ENCODE data around the gene MMD.

The MMD gene

DNA sequence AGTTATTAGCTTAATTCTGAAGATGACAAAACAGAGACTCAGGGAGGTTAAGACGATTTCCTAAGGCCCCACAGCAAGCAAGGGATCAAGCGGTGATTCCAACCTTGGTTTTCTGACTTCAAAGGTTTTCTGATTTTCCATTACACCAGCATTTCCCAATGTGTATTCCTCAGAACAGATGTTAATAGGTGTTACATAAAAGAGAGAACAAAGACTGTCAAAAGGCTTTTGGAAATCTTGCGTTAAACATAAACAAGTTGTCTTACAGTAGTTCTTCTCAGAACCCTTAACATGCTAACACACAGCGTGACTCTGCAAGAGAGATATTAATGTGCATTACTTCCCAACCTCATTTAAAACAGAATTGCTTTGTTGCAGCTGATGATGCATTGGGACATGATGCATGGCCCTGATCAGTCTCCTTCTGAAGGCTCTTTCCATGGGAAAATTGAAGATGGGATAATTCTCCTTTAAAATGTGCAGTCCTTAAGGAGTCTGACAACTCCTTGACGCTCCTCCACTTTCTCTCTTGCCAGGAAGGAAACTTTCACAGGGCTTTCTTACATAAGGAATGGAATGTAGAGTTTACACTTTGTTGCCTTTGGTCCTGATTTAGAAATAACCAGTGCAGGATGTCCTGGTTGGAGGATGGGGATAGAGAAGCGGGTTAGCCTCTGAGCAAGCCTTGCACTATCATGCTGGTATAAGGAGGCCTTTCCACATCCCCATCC is 21.5 kb upstream of the MMD start:
- no peaks in the 10 kb centered on the region for H3K27me3 ChIP-seq (ENCODE audit: low read length)
- H3K9me2 ChIP-seq (replicated peaks; ENCODE audit: insufficient read depth, low read length), result no peaks in the 10 kb centered on the region
- H4K20me1 ChIP-seq (ENCODE audit: low read depth, low read length), result no peaks in the 10 kb centered on the region
- TF ChIP-seq CTCF (IDR thresholded peaks at IDR 0.05; ENCODE audit: insufficient read depth, low read length, poor library complexity, severe bottlenecking), result no peak
- TF ChIP-seq EZH2phosphoT487 (conservative IDR thresholded peaks at IDR 0.05; ENCODE audit: low read length), result no peak
- no peak overlapping the region for H3K9ac ChIP-seq (ENCODE audit: low read length)
- H3K4me3 ChIP-seq (ENCODE audit: insufficient read depth, low read length, poor library complexity, severe bottlenecking), result no peak overlapping the region
- H3K9me3 ChIP-seq (ENCODE audit: insufficient read depth, low read length), result no peaks in the 10 kb centered on the region
- no peaks in the 10 kb centered on the region for H3K79me2 ChIP-seq (ENCODE audit: insufficient read depth, low read length)
- no peak overlapping the region for H3K27ac ChIP-seq (ENCODE audit: low read depth, low read length)
- H3F3A ChIP-seq (ENCODE audit: insufficient read depth), result no peaks in the 10 kb centered on the region
- no peak overlapping the region for H3K4me2 ChIP-seq (ENCODE audit: low read depth, low read length, poor library complexity, severe bottlenecking)
- no peak overlapping the region for H2AFZ ChIP-seq (ENCODE audit: low read depth, low read length, severe bottlenecking)
- H3K36me3 ChIP-seq (ENCODE audit: low read length), result no peaks in the 10 kb centered on the region

DNA sequence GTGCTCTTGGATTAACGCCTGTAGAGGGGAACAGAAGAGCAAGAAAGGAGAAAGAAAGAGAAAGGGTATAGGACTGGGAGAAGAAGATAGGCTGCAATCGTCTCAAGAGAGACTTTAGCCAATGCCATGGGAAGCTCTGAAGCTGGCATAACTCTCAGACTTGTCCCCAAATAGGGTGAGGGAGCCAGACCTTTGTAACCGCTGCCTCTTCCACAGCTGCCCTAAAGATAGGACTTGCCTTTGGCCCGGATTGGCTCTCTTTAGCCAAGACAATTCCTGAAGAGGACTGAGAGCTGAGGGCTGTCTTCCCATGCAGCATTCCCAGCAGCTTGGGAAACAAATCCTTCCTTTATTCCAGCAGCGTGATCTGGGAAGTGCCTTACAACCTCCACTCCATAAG is 20.8 kb upstream of the MMD start:
- Histone ChIP-seq H3K79me2 (ENCODE audit: insufficient read depth, low read length) (no peaks in the 10 kb centered on the region), H3K27ac (ENCODE audit: low read depth, low read length) (no peak overlapping the region), H3K36me3 (ENCODE audit: low read length) (no peaks in the 10 kb centered on the region), H3K9me3 (ENCODE audit: insufficient read depth, low read length) (no peaks in the 10 kb centered on the region), H3K9me2 (replicated peaks; ENCODE audit: insufficient read depth, low read length) (no peaks in the 10 kb centered on the region), H3F3A (ENCODE audit: insufficient read depth) (no peaks in the 10 kb centered on the region), H3K4me2 (ENCODE audit: low read depth, low read length, poor library complexity, severe bottlenecking) (no peak overlapping the region), H2AFZ (ENCODE audit: low read depth, low read length, severe bottlenecking) (no peak overlapping the region), H3K4me3 (ENCODE audit: insufficient read depth, low read length, poor library complexity, severe bottlenecking) (no peak overlapping the region), H3K9ac (ENCODE audit: low read length) (no peak overlapping the region), H3K27me3 (ENCODE audit: low read length) (no peaks in the 10 kb centered on the region), H4K20me1 (ENCODE audit: low read depth, low read length) (no peaks in the 10 kb centered on the region)
- no peak for TF ChIP-seq EZH2phosphoT487 (conservative IDR thresholded peaks at IDR 0.05; ENCODE audit: low read length)
- no peak for TF ChIP-seq CTCF (IDR thresholded peaks at IDR 0.05; ENCODE audit: insufficient read depth, low read length, poor library complexity, severe bottlenecking)

DNA sequence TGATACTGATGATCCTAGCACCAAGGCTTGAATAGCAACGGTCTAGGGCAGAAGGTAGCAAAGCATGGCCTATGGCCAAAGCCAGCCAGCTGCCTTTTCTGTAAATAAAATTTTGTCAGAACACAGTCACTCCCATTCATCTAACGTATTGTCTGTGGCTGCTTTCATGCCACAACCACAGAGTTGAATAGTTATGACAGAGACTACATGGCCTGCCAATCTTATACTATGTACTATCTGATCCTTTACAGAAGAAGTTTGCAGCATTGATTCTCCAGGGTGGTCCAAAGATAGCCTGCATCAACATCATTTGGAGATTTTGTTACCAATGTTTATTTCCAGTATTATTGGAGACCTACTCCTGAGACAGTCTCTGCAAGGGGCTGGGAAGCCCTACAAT is 19.9 kb upstream of the MMD start:
- Histone ChIP-seq H3K4me2 (ENCODE audit: low read depth, low read length, poor library complexity, severe bottlenecking) (no peak overlapping the region), H3K36me3 (ENCODE audit: low read length) (no peaks in the 10 kb centered on the region), H3K9me2 (replicated peaks; ENCODE audit: insufficient read depth, low read length) (no peaks in the 10 kb centered on the region), H4K20me1 (ENCODE audit: low read depth, low read length) (no peaks in the 10 kb centered on the region), H3F3A (ENCODE audit: insufficient read depth) (no peaks in the 10 kb centered on the region), H2AFZ (ENCODE audit: low read depth, low read length, severe bottlenecking) (no peak overlapping the region), H3K27ac (ENCODE audit: low read depth, low read length) (no peak overlapping the region), H3K4me3 (ENCODE audit: insufficient read depth, low read length, poor library complexity, severe bottlenecking) (no peak overlapping the region), H3K9ac (ENCODE audit: low read length) (no peak overlapping the region), H3K27me3 (ENCODE audit: low read length) (no peaks in the 10 kb centered on the region), H3K79me2 (ENCODE audit: insufficient read depth, low read length) (no peaks in the 10 kb centered on the region), H3K9me3 (ENCODE audit: insufficient read depth, low read length) (no peaks in the 10 kb centered on the region)
- no peak for TF ChIP-seq EZH2phosphoT487 (conservative IDR thresholded peaks at IDR 0.05; ENCODE audit: low read length)
- TF ChIP-seq CTCF (IDR thresholded peaks at IDR 0.05; ENCODE audit: insufficient read depth, low read length, poor library complexity, severe bottlenecking), result no peak

Measured in SU-DHL-6 (cell line).